HepG2 (cell line): ENCODE measurements around the gene DBNDD1. TPM values are rescaled to one million over a fixed set of nuclear protein-coding genes. Genes with fewer than 3 reads are reported as not detected.
A peak's percentile ranks its signal among the peaks of the same experiment; 100 is the strongest.

Experiments used
- HOXA5 ChIP-seq: sonication (generic); formaldehyde crosslinking; IDR thresholded peaks from 2 replicates; pipeline ENCODE4 v1.4.0; 2020; ENCODE audit warnings: missing genetic modification reagents
- KMT2B ChIP-seq: IDR thresholded peaks from 2 replicates; pipeline ENCODE4 v1.6.1; 2016; ENCODE audit warnings: missing genetic modification reagents, missing compliant biosample characterization
- MED13 ChIP-seq: sonication (generic); formaldehyde crosslinking; IDR thresholded peaks from 2 replicates; pipeline ENCODE4 v1.5.0; 2020; ENCODE audit warnings: missing genetic modification reagents
- MIER3 ChIP-seq: IDR thresholded peaks from 2 replicates; pipeline ENCODE4 v1.6.1; 2016; ENCODE audit warnings: missing compliant biosample characterization, borderline replicate concordance
- MIXL1 ChIP-seq: IDR thresholded peaks from 2 replicates; pipeline ENCODE4 v1.6.1; 2016
- NAIF1 ChIP-seq: sonication (generic); formaldehyde crosslinking; IDR thresholded peaks from 2 replicates; pipeline ENCODE4 v1.5.0; 2020; ENCODE audit warnings: mild to moderate bottlenecking, missing genetic modification reagents, borderline replicate concordance
- REST ChIP-seq, 2 experiments: IDR thresholded peaks; 2 replicates each; pipeline ENCODE4 v1.6.1; 2011 to 2012; ENCODE audit warnings: low read length in 2 of 2, borderline replicate concordance in 1 of 2, low read depth in 1 of 2, mild to moderate bottlenecking in 1 of 2, moderate library complexity in 1 of 2
- SMARCE1 ChIP-seq: fragments of 450-650 bp; IDR thresholded peaks from 2 replicates; pipeline ENCODE4 v1.6.1; 2017; ENCODE audit warnings: borderline replicate concordance
- ZBTB8A ChIP-seq: sonication (generic); formaldehyde crosslinking; IDR thresholded peaks from 2 replicates; pipeline ENCODE4 v1.4.0; 2020; ENCODE audit warnings: mild to moderate bottlenecking, low read depth, missing genetic modification reagents, borderline replicate concordance
- ZNF12 ChIP-seq: sonication (generic); formaldehyde crosslinking; IDR thresholded peaks from 2 replicates; pipeline ENCODE4 v1.5.0; 2020; ENCODE audit warnings: missing genetic modification reagents
- ZNF121 ChIP-seq: sonication (generic); formaldehyde crosslinking; IDR thresholded peaks from 2 replicates; pipeline ENCODE4 v1.5.0; 2020; ENCODE audit warnings: mild to moderate bottlenecking, missing genetic modification reagents
- ZNF296 ChIP-seq: sonication (generic); formaldehyde crosslinking; conservative IDR thresholded peaks from 2 replicates; pipeline ENCODE4 v1.5.0; 2020; ENCODE audit warnings: mild to moderate bottlenecking, missing genetic modification reagents
- ZNF33A ChIP-seq: sonication (generic); formaldehyde crosslinking; IDR thresholded peaks from 2 replicates; pipeline ENCODE4 v1.5.1; 2020; ENCODE audit warnings: missing genetic modification reagents, mild to moderate bottlenecking, moderate library complexity, borderline replicate concordance
- ZNF451 ChIP-seq: sonication (generic); formaldehyde crosslinking; IDR thresholded peaks from 2 replicates; pipeline ENCODE4 v1.5.0; 2020; ENCODE audit warnings: mild to moderate bottlenecking, missing genetic modification reagents
- ZNF710 ChIP-seq: sonication (generic); formaldehyde crosslinking; IDR thresholded peaks from 2 replicates; pipeline ENCODE4 v1.5.0; 2020; ENCODE audit warnings: mild to moderate bottlenecking, missing genetic modification reagents, borderline replicate concordance
- polyA plus RNA-seq, 8 experiments: library from polyadenylated mRNA; depleted of rRNA in 3 of 8; stranded (reverse) in 7 of 8; unstranded in 1 of 8; fragments of >200 nt; fragmentation: Illumina TruSeq in 4 of 8; extraction: Trizol in 4 of 8; gene quantifications; 2 replicates each; pipeline versions ENCODE4 v1.2.1 to v1.2.3, GENCODE V29; 2011 to 2016; ENCODE audit warnings: low read depth in 4 of 8, missing spikeins in 1 of 8, mixed read lengths in 1 of 8; ENCODE audit not compliant: insufficient read depth in 1 of 8
- total RNA-seq, 5 experiments: library from RNA; depleted of rRNA; stranded (reverse); fragments of >200 nt; fragmentation: Illumina TruSeq; extraction: Trizol; gene quantifications; 2 replicates each; pipeline ENCODE4 v1.2.3, GENCODE V29; 2016; ENCODE audit warnings: low read depth in 1 of 5
- TF ChIP-seq, protein P1 (sequence below): sonication (generic); formaldehyde crosslinking; IDR thresholded peaks from 2 replicates; pipeline ENCODE4 v1.4.0; 2020; ENCODE audit warnings: missing genetic modification reagents, borderline replicate concordance
- TF ChIP-seq, protein P2 (sequence below): sonication (generic); formaldehyde crosslinking; IDR thresholded peaks from 2 replicates; pipeline ENCODE4 v1.4.0; 2020; ENCODE audit warnings: missing genetic modification reagents, borderline replicate concordance

DBNDD1 gene
- total and polyA plus RNA-seq, 2 of the 13 experiments (the other 11 are each of a cell fraction or from before 2014, with no cell fraction given), result 17.0 to 40.4 TPM

- TF ChIP-seq, protein P1, sequence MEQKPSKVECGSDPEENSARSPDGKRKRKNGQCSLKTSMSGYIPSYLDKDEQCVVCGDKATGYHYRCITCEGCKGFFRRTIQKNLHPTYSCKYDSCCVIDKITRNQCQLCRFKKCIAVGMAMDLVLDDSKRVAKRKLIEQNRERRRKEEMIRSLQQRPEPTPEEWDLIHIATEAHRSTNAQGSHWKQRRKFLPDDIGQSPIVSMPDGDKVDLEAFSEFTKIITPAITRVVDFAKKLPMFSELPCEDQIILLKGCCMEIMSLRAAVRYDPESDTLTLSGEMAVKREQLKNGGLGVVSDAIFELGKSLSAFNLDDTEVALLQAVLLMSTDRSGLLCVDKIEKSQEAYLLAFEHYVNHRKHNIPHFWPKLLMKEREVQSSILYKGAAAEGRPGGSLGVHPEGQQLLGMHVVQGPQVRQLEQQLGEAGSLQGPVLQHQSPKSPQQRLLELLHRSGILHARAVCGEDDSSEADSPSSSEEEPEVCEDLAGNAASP (CRISPR knock-in tag), result peak; percentile 47; the same call in 1 of the 2 replicates
- TF ChIP-seq NAIF1 (CRISPR knock-in tag), result no peak
- TF ChIP-seq ZNF12 (CRISPR knock-in tag), result 0 out of 2 replicates have a peak, but pooled peaks have one; percentile 8
- no peak for TF ChIP-seq ZNF710 (CRISPR knock-in tag)
- TF ChIP-seq ZNF121 (CRISPR knock-in tag), result peak; percentile 83
- no peak; the same call in 1 of the 2 replicates for TF ChIP-seq MED13 (CRISPR knock-in tag)
- peak; percentile 94 for TF ChIP-seq HOXA5 (CRISPR knock-in tag)
- no peak; the same call in 1 of the 2 replicates for TF ChIP-seq ZNF296 (CRISPR knock-in tag)
- peak in 1 of 2 experiments; percentile 27; a peak in 1 of 4 replicates for TF ChIP-seq REST (IDR thresholded peaks at IDR 0.05; ENCODE audit: borderline replicate concordance in 1 of 2, low read depth in 1 of 2, low read length in 2 of 2)
- TF ChIP-seq ZNF451 (CRISPR knock-in tag), result peak; percentile 91
- TF ChIP-seq MIER3 (CRISPR knock-in tag), result 0 out of 2 replicates have a peak, but pooled peaks have one; percentile 14
- TF ChIP-seq, protein P2, sequence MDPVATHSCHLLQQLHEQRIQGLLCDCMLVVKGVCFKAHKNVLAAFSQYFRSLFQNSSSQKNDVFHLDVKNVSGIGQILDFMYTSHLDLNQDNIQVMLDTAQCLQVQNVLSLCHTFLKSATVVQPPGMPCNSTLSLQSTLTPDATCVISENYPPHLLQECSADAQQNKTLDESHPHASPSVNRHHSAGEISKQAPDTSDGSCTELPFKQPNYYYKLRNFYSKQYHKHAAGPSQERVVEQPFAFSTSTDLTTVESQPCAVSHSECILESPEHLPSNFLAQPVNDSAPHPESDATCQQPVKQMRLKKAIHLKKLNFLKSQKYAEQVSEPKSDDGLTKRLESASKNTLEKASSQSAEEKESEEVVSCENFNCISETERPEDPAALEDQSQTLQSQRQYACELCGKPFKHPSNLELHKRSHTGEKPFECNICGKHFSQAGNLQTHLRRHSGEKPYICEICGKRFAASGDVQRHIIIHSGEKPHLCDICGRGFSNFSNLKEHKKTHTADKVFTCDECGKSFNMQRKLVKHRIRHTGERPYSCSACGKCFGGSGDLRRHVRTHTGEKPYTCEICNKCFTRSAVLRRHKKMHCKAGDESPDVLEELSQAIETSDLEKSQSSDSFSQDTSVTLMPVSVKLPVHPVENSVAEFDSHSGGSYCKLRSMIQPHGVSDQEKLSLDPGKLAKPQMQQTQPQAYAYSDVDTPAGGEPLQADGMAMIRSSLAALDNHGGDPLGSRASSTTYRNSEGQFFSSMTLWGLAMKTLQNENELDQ (CRISPR knock-in tag), result no peak
- TF ChIP-seq ZBTB8A (CRISPR knock-in tag), result no peak
- TF ChIP-seq KMT2B (CRISPR knock-in tag), result peak; percentile 74; the same call in 1 of the 2 replicates
- TF ChIP-seq SMARCE1, result no peak
- TF ChIP-seq ZNF33A (CRISPR knock-in tag), result no peak
- no peak for TF ChIP-seq MIXL1 (CRISPR knock-in tag)
Measured at GRCh38 chr16:89972244-89973234, 46.7 kb downstream of the DBNDD1 start (continued).
